ENCODE results near the gene FATE1. TPM values are rescaled to one million over a fixed set of nuclear protein-coding genes. Genes with fewer than 3 reads are reported as not detected.

The FATE1 gene
- total RNA-seq, 1 experiment from 2014 or later, result not detected

DNA sequence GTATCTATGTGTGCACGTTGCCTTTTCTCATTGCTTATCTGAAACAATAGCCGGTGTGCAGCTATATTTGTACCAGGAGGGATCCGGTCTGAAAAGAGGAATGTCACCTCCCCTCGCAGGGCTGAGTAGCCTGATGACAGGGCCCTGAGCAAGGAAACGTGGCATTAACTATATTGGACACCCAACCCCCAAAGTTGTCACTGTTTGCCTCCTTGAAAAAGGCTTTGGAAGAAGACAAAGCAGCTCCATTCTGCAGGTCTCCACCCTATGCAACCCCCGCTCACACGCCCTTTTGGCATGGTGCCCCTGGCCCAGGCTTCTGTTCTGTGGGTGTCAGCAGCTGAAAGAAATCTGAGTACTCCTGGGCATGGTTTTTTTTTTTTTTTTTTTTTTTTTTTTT lies 12.3 kb upstream of the FATE1 start:
- no peak for DNase-seq (ENCODE audit: low read depth)

GRCh38 chrX:151704041-151704663 lies 11.7 kb upstream of the FATE1 start:
- no peak for DNase-seq (ENCODE audit: low read depth)

- no peak for DNase-seq (ENCODE audit: low read depth)
These were observed 7.0 kb upstream of the FATE1 start for GRCh38 chrX:151708821-151709220.

DNA sequence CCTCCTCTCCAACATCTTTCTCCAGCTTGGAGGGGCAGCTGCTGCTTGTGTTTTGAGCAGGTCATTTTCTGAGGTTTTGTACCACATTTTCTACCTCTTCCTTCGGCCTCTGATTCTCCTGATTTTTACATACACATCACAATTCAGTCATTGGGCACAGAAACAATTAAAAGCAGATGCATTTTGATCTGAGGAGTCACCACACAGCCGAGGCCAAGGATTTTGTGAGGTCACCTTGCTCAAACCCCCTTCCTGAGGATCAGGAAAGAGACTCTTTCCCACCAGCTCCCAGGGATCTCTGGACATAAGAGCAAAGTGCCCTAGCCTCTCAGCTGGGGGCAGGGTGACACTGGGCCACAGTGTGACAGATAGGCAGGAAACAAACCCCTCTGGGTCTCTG lies 5.4 kb upstream of the FATE1 start:
- DNase-seq (ENCODE audit: low read depth), result no peak

DNA sequence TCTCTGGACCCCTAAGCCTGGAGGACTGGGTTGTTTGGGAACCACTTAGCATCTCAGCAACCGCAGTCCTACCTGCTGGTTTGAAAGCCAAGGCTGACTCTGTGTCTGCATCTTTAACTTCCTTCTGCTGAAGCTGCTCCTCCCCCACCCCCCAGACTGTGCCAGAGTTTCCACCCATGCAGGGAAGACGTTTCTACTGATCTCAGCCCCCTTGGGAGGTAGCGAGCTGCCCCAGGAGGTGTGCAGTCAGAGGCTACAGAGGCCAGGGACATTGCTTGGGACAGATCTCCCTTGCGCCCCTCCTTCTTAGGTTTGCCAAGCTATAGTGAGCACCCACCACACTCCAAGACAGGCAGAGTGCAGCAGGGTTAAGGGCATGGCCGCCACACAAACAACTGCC lies 4.7 kb upstream of the FATE1 start:
- no peak for DNase-seq (ENCODE audit: low read depth)

DNA sequence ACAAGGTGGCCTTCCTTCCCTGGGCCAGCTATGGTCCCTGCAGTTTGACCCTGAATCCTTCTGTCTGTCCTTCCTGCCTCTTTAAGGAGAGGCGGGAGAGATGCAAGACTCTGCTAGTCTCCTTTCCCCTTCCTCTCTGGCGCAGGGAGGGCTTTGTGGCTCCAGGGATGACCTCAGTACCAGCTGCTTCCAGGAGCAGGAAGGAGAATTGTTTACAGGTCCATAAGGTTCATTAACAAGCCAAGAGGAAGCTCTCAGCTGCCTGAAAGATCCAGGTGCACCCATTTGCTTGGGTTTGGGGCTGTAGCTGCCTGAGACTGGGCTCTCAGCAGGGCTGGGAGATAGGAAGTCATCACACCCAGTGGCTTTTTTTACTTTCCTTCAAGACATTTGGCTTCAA lies 4.0 kb upstream of the FATE1 start:
- no peak for DNase-seq (ENCODE audit: low read depth)

GRCh38 chrX:151712253-151712652 lies 3.6 kb upstream of the FATE1 start:
- DNase-seq (ENCODE audit: low read depth), result no peak

DNA sequence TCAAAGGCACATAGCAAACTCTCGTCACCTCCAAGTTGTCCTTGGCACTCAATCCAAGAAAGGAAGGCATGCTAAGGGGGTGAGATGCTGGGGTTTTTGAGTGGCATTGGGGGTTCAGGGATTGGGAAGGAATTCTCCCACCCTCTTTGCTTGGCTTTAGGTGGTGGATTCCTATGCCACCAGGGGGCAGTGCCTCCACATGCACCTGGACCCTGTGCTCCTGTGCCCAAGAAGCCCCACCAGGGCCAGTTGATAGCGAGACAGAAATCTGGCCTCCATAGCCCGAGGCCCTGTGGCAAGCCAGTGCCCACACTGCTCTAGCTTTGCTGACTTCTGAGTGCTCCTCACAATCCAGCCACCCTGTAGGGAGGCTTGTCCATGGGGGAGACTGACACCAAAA lies 2.0 kb upstream of the FATE1 start:
- DNase-seq (ENCODE audit: low read depth), result no peak

DNA sequence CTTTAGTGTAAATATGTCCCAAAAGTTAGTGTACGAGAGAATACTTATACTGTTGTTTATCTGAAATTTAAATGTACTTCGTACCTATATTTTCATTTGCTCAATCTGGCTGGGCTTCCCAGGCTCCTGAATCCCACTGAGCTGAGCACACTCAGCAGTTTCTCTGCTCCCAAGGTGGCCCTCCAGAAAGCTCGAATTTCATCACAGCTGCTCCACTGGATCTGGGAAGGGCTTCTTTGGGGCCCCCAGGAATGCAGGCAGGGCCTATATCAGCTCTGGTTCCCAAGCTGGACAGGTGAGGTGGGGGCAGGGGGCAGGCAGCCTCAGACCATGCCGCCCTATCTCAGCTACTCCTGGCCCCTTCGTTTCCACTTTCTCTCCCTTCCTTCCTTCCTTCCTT lies 1.5 kb upstream of the FATE1 start:
- no peak for DNase-seq (ENCODE audit: low read depth)

DNA sequence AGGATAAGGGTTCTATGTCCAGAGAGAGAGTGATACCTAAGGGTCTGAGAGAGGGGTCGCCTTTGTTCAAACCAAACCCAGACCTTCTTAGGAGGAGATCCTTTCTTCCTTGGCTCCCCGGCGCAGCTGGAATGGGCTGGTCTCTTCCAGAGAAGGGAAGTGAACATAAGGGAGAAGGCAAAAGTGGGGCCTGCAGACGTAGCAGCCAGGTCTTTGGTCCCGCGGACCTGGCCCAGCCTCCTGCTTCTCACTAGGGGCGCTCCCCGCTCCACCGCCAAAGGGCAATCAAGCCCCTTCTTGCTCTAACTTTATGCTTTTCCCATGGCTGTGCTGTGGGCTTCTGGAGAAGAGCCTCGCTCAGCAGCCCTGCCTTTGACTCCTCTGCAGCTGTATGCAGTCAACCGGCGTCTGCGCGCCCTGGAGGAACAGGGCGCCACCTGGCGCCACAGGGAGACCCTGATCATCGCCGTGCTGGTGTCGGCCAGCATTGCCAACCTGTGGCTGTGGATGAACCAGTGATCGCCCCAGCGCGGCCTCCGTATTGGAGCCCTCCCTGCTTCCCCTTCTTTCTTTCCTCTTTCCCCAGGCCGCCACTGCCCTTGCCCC lies 6.5 kb downstream of the FATE1 start:
- DNase-seq (ENCODE audit: low read depth), result no peak

DNA sequence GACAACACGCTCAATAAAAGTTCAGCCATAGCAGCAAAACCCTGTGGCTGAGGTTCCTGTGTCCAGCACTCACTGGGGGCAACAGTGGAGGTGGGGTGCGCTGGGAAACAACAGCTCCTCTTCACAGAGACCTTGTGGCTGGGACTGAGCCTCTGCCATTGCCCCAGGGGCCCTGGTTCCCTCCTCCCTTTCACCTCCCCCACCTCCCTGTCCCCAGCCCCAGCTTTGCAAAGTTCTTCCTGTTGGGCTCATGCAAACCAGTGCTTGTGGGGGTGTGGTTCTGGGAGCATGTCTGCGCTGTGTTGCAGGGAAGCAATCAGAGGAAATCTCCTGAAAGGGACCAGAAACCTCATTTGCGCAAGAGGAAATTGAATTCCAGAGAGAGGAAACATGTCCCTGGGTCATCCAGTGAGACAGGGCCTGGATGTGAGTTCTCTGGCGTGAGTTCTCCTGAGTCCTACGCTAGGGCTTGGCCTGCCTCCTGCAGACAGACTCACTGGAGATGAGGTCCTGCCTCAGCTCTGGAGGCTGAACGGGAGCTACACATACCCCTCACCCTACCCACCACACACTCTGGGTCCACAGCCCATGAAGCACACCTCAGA lies 7.4 kb downstream of the FATE1 start:
- DNase-seq (ENCODE audit: low read depth), result no peak

DNA sequence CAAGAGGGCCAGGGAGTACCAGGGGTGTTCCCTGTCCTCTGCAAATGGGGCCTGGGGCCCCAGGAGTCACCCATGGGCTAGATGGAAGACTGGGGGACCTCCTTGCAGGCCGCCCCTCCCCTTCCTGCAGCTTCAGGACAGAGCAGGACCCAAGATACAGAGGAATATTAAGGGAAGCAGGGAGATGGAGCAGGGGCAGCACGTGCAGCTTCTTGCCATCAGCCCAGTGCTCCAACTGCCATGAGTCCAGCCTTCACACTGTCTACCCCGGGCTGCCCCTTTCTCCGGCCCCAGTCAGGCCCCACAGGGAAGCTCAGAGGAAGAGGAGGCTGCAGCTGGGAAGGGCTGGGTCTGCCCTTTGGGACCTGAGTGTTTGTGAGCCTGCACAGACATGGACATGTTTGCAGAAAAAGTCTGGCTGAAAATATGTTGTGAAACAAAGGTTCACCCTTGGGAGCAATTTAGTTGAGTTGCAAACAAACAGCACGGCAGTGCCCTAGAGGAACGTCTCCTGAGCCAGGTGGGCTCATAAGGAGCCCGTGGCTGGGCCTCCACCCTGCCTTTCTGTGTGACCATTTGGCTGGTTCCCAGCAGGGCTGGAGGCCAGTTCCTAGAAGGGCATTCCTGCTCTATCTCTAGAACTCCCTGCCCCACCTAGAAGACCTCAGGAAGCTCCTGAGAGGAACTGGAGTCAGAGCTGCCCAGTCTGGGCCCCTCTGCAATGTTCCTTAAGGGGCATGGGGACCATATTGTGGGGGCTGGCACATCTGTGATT lies 8.9 kb downstream of the FATE1 start:
- DNase-seq (ENCODE audit: low read depth), result no peak

- DNase-seq (ENCODE audit: low read depth), result no peak
These were observed 9.4 kb downstream of the FATE1 start for GRCh38 chrX:151725338-151725614.

- DNase-seq (ENCODE audit: low read depth), result no peak
These were observed 10.9 kb downstream of the FATE1 start for GRCh38 chrX:151726751-151727150.

DNA sequence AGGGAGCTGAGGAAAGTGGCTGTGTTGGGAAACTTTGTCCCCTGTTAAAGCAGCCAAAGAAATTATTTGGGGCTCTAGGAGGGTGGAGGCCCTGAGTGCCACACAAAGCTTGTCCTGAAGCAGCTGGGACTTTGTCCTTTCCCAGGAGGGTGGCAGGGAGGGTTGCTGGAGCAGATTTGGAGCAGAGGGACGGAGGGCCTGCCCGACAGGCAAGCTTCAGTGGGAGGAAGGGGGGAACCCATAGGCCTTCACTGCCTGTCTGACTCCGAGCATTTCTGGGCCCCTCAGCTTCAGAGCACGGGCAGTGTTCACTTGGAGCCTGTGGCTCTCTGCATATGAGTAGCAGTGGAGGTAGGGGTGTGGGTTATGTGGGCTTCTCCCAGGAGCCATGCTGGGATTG lies 11.5 kb downstream of the FATE1 start:
- no peak for DNase-seq (ENCODE audit: low read depth)

- DNase-seq (ENCODE audit: low read depth), result no peak
These were observed 13.4 kb downstream of the FATE1 start for GRCh38 chrX:151729056-151729725.

DNA sequence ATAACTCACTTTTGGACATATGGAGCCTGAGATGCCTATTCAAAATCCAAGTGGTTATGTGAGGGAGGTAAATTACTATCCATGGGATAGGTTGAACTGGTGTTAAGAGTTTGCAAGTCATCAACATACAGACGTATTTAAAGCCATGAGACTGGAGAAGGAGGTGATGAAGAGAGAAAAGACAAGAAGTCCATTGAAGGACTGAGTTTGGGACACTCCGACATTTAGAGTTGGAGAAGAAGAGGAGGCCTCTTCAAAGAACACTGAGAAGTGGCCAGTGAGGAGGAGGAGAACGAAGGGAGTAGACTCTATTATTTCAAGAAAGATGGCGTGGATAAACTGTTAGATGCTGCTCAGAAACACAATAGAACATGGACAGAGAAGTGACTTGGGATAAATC lies 18.6 kb downstream of the FATE1 start, which contains the start of gene CNGA2:
TSS of gene CNGA2 (plus strand) at position 301 of the 400 bp plus-strand sequence. CDS start 3,738 bp downstream, outside the sequence.
- no peak for DNase-seq (ENCODE audit: low read depth)

- no peak for DNase-seq (ENCODE audit: low read depth)
These were observed 19.4 kb downstream of the FATE1 start for GRCh38 chrX:151735219-151735618.

DNA sequence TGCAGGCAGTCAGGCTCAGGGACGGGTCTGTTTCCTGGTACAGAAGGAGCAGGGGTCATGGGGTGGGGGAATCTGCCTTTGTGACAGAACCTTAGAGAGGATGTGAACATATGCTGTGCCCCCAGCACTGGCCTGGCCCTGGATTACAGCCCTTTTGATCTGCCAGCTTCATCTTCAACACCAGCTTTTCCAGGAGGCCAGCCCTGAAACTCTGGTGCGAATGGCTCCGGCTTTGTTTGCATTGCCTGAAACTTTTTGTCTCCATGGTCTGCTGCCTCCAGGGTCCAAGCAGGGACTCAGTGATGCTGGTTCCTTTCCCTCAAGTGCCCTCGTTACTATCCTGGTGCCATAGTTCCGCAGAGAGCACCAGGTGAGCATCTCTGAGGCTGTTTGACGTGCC lies 20.9 kb downstream of the FATE1 start:
- no peak for DNase-seq (ENCODE audit: low read depth)

DNA sequence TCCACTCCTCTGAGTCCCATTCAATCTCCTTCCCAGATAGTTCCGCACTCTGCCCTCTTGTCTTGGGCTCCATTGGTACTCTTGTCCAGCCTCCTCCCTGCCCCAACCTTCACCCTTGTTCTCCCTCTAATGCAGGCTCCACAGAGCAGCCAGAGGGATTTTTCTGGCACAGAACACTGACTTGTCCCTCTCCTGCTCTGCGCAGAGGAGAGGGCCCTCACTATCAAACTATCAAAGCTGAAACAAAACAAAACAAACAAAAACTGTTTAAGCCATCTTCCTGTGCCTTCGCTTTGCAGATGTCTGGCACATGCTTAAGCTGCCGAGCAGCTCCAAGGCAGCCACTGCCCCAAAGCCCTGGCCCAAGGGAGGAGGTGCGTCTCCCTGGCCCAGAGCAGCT lies 21.7 kb downstream of the FATE1 start:
- no peak for DNase-seq (ENCODE audit: low read depth)

DNA sequence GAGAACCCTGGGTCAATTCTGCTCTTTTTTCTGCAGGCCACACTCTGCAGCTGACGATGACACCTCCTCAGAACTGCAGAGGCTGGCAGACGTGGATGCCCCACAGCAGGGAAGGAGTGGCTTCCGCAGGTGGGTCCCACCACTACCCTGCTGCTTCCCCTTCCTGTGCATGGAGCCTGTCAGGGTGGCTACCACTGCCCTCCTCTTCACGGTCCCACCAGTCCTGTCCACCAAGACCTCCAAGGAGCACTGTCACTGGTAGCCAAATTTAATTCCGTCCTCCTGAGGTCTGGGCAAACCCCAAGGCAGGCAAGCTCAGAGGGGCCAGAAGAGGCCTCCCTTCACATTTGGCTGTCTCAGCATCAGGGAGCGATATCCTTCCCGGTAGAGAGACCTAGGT lies 22.9 kb downstream of the FATE1 start:
- DNase-seq (ENCODE audit: low read depth), result no peak

- DNase-seq (ENCODE audit: low read depth), result no peak
These were observed 25.8 kb downstream of the FATE1 start for GRCh38 chrX:151741606-151742005.
